Stimulated activated CD8-positive, alpha-beta memory T cell treated with anti-CD3 and anti-CD28 coated beads, Interleukin-4, amount 100 ng/mL, for 1 hour (primary cell): ENCODE data around the gene POLR3A.

Experiments
- DNase-seq, 2 donors: peaks; one replicate each; pipeline ENCODE4 v3.0.0-alpha.2; 2020; ENCODE audit warnings: low read depth in 2 of 2, low spot score in 1 of 2

POLR3A gene

GRCh38 chr10:77955136-77955535 lies 74.2 kb downstream of the POLR3A start:
- no peak for DNase-seq

GRCh38 chr10:77949167-77949566 lies 80.1 kb downstream of the POLR3A start:
- no peak for DNase-seq

GRCh38 chr10:77946084-77946483 lies 83.2 kb downstream of the POLR3A start:
- DNase-seq: no peak

- DNase-seq: no peak
Measured at GRCh38 chr10:77944519-77944918, 84.8 kb downstream of the POLR3A start.

GRCh38 chr10:77943121-77943901 lies 86.0 kb downstream of the POLR3A start:
- DNase-seq: no peak

- no peak for DNase-seq
Measured at GRCh38 chr10:77941790-77942189, 87.5 kb downstream of the POLR3A start.

- DNase-seq: no peak
Measured at GRCh38 chr10:77940627-77941026, 88.7 kb downstream of the POLR3A start.

GRCh38 chr10:77940225-77940624 lies 89.1 kb downstream of the POLR3A start:
- DNase-seq: no peak

- DNase-seq: no peak
Measured at GRCh38 chr10:77939561-77940001, 89.7 kb downstream of the POLR3A start.

- DNase-seq: no peak
Measured at GRCh38 chr10:77936697-77937567, 92.4 kb downstream of the POLR3A start.

GRCh38 chr10:77932016-77932715 lies 97.1 kb downstream of the POLR3A start:
- no peak for DNase-seq

- DNase-seq: no peak
Measured at GRCh38 chr10:77927402-77928246, 101.7 kb downstream of the POLR3A start.

GRCh38 chr10:77926566-77927401 lies 102.5 kb downstream of the POLR3A start, which contains the start of gene DLG5:
TSS of gene DLG5 (minus strand) at chr10:77926755. CDS start at chr10:77926520, 235 bp downstream.
- no peak for DNase-seq

- no peak for DNase-seq
Measured at GRCh38 chr10:77925795-77926565, 103.3 kb downstream of the POLR3A start.

- no peak for DNase-seq
Measured at GRCh38 chr10:77925410-77925794, 103.9 kb downstream of the POLR3A start.

- no peak for DNase-seq
Measured at GRCh38 chr10:77922566-77923179, 106.6 kb downstream of the POLR3A start.

GRCh38 chr10:77922055-77922454 lies 107.3 kb downstream of the POLR3A start:
- no peak for DNase-seq

- no peak for DNase-seq
Measured at GRCh38 chr10:77921395-77921794, 107.9 kb downstream of the POLR3A start.
